ENCODE measurements around the gene LTF.
"Not testable (repeated sequence)": the region's sequence is repeated elsewhere in the genome, so short reads cannot be mapped to it uniquely, and the experiment has no call there.

Gene LTF

DNA sequence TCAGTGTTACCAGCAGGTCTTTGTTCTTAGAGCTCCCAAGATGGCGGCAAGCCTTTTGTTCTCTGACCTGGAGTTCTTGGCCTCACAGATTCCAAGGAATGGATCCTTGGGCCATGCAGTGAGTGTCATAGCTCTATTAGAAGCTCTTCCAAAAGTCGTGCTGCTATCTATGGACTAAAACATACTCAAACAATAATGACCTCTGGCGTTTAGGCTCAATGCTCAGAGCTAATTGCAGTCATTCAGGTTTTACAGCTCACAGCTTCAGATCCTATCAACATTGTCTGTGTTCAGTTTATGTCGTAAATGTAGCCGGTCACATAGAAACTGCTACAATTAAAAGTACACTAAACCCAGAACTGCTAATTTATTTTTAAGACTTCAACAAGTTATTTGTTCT lies 35.5 kb downstream of the LTF start:
- H3K27me3 ChIP-seq (ENCODE audit: control insufficient read depth, insufficient read depth, low read length), result no peaks in the 10 kb centered on the region
- H3K4me1 ChIP-seq, result no peaks in the 10 kb centered on the region
- H3K36me3 ChIP-seq (ENCODE audit: control insufficient read depth, insufficient read depth, low read length), result no peaks in the 10 kb centered on the region
- H3K9me3 ChIP-seq (ENCODE audit: control insufficient read depth, low read length), result no peaks in the 10 kb centered on the region
- no peaks in the 10 kb centered on the region for H3K79me2 ChIP-seq
- H2AFZ ChIP-seq, result no peak overlapping the region
- H3K4me2 ChIP-seq (ENCODE audit: low read length), result no peak overlapping the region
- no peak for TF ChIP-seq CTCF (IDR thresholded peaks at IDR 0.05)
- no peak overlapping the region for H3K9ac ChIP-seq
- H3K4me3 ChIP-seq (ENCODE audit: low read depth, low read length), result no peak overlapping the region
- H3K27ac ChIP-seq, result no peak overlapping the region

DNA sequence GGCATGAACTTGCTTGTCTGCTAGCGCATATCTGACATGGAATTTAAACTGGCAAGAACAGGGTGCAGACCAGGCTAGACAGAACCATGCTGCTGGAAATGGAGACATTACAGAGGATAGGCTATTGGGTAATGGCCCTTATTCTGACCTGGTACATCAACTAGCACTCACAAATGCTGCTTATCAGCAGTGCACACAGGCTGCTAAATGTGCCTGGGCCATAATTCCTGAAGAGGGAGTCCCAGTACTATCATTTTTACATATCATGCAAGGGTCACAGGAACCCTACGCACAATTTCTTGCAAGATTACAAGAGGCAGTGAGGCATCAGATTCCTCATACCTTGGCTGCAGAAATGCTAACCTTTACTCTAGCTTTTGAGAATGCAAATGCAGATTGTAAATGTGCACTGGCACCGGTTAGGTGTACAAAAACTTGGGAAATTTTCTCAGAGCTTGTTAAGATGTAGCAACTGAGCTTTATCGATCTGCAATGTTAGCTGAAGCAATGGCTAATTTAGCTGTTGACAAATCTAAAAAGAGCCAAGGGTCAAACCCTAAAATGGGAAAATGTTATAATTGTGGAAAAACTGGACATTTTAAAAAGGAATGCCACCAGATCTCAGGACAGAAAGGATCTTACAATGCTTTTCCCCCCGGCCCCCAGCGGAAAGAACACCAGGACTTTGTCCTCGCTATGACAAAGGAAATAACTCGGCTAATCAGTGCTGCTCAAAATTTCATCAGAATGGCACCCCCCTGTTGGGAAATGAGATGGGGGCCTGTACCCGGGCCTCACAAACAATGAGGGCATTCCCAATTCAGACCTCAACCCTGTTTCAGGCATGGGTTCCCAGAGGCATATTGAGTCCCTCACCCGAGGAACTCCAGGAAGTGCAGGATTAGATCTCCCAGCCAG lies 36.5 kb downstream of the LTF start:
- H3K4me2 ChIP-seq (ENCODE audit: low read length), result no peak overlapping the region
- H3K4me1 ChIP-seq, result no peaks in the 10 kb centered on the region
- H3K9ac ChIP-seq, result no peak overlapping the region
- H3K79me2 ChIP-seq, result no peaks in the 10 kb centered on the region
- H3K27me3 ChIP-seq (ENCODE audit: control insufficient read depth, insufficient read depth, low read length), result no peaks in the 10 kb centered on the region
- H2AFZ ChIP-seq, result no peak overlapping the region
- H3K27ac ChIP-seq, result no peak overlapping the region
- H3K4me3 ChIP-seq (ENCODE audit: low read depth, low read length), result no peak overlapping the region
- H3K36me3 ChIP-seq (ENCODE audit: control insufficient read depth, insufficient read depth, low read length), result no peaks in the 10 kb centered on the region
- no peaks in the 10 kb centered on the region for H3K9me3 ChIP-seq (ENCODE audit: control insufficient read depth, low read length)
- no peak for TF ChIP-seq CTCF (IDR thresholded peaks at IDR 0.05)

- H3K4me1 ChIP-seq; H3K4me3 ChIP-seq (ENCODE audit: low read depth, low read length); H3K4me2 ChIP-seq (ENCODE audit: low read length); H3K9me3 ChIP-seq (ENCODE audit: control insufficient read depth, low read length); H3K27ac ChIP-seq; H3K79me2 ChIP-seq; H3K9ac ChIP-seq; H2AFZ ChIP-seq; H3K27me3 ChIP-seq (ENCODE audit: control insufficient read depth, insufficient read depth, low read length); H3K36me3 ChIP-seq (ENCODE audit: control insufficient read depth, insufficient read depth, low read length): not testable (repeated sequence)
Measured at GRCh38 chr3:46427404-46427803, 37.3 kb downstream of the LTF start.

DNA sequence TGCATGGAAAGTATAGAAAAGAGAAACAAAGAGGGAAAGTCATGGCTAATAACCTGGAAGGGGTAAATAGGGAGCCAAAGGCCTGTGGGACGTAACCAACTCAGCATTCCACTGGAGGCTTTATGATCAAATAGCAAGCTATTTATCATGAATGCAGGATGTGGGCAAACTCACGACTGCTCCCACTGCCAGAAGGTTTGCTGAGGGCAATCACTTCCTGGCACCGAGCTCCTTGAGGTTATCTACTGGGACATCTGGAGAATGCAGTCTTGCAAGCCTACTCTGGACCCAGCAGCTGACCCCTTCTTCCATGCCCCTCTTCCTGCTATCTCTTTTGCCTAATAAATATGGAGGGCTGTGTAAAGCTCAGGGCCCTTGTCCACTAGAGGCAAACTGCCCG lies 38.2 kb downstream of the LTF start:
- not testable (repeated sequence) for H3K4me3 ChIP-seq (ENCODE audit: low read depth, low read length); H3K4me2 ChIP-seq (ENCODE audit: low read length); H2AFZ ChIP-seq; H3K4me1 ChIP-seq; H3K27ac ChIP-seq; H3K27me3 ChIP-seq (ENCODE audit: control insufficient read depth, insufficient read depth, low read length); H3K9ac ChIP-seq; H3K79me2 ChIP-seq; H3K9me3 ChIP-seq (ENCODE audit: control insufficient read depth, low read length); H3K36me3 ChIP-seq (ENCODE audit: control insufficient read depth, insufficient read depth, low read length)

DNA sequence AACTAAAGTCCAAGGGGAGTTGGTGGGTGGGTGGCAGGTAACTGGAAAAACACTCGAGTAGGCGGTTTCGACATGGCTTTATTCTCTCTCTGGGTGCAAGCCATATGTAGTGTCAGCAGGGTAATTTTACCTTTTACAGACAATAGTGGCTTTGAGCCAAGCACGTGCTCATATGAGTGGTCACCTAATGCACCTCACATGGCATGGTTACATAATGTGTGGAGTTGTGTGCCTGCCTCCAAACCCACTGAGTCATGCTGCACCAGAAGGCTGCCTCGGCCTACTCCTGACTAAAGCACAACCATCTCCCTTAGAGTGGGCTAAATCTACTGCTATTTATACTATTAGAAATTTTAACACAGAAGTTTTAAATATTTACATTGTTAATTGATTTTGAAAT lies 41.1 kb downstream of the LTF start:
- Histone ChIP-seq H3K9me3 (ENCODE audit: control insufficient read depth, low read length) (no peaks in the 10 kb centered on the region), H3K27ac (no peak overlapping the region), H2AFZ (no peak overlapping the region), H3K4me3 (ENCODE audit: low read depth, low read length) (no peak overlapping the region), H3K36me3 (ENCODE audit: control insufficient read depth, insufficient read depth, low read length) (no peaks in the 10 kb centered on the region), H3K4me1 (no peaks in the 10 kb centered on the region), H3K27me3 (ENCODE audit: control insufficient read depth, insufficient read depth, low read length) (no peaks in the 10 kb centered on the region), H3K79me2 (no peaks in the 10 kb centered on the region), H3K4me2 (ENCODE audit: low read length) (no peak overlapping the region), H3K9ac (no peak overlapping the region)
- no peak for TF ChIP-seq CTCF (IDR thresholded peaks at IDR 0.05)

DNA sequence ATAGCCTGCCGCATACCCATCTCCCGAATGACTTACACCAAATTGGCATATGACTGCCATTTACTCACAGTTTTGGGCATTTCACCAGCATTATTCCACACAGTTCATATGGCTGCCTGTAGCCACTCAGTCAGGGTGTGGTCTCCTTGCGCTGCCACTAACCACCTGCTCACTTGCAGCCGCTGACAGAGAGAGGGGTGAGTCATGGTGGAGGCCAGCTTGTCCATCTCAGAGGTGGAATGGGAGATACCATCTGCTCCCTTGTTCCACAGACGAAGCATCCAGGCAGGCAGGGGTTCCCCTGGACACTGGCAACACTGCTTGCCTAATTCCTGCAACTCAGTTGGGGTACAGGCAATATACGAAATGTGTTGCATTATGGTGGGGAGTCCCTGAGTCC lies 42.1 kb downstream of the LTF start:
- Histone ChIP-seq H3K4me1 (no peaks in the 10 kb centered on the region), H3K27ac (no peak overlapping the region), H3K9ac (no peak overlapping the region), H3K9me3 (ENCODE audit: control insufficient read depth, low read length) (no peaks in the 10 kb centered on the region), H3K36me3 (ENCODE audit: control insufficient read depth, insufficient read depth, low read length) (no peaks in the 10 kb centered on the region), H3K27me3 (ENCODE audit: control insufficient read depth, insufficient read depth, low read length) (no peaks in the 10 kb centered on the region), H2AFZ (no peak overlapping the region), H3K79me2 (no peaks in the 10 kb centered on the region), H3K4me2 (ENCODE audit: low read length) (no peak overlapping the region), H3K4me3 (ENCODE audit: low read depth, low read length) (no peak overlapping the region)
- TF ChIP-seq CTCF (IDR thresholded peaks at IDR 0.05), result no peak

Data from parathyroid adenoma (tissue), 2 donors.